ENCODE measurements around the gene OLFM1.

DNA sequence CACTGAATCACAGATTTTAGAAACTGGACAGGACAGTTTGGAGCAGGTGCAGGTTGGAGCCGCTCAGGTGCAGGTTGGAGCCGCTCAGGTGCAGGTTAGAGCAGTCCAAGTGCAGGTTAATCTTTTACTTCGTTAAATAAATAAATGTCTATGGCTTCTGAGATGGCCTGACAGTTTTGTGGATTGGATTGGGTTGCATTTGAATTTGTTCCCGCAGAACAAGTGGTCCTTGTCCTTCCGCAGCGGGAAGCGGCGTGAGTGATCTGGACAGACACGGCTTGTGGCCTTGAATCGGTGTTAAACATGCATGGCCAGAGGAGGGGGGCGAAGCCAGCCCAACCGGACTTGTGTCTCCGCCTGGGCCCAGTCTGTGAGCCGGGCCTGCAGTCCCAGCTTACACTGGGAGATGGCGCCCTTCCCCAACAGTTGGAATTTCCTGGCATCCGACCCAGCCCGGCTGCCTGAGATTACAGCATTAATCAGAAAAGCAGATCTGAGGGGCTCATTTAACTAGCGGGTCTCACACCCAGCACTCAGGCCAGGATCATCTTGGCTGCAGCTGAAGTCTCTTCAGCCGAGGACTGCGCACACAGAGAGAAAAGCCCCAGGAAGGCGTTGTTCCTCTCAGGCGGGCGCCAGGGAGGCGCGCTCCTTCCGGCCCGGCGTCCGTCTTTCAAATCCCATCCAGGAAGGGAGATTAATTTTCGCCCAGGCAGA lies 1.5 kb upstream of the OLFM1 start:
- TF ChIP-seq, protein P1, sequence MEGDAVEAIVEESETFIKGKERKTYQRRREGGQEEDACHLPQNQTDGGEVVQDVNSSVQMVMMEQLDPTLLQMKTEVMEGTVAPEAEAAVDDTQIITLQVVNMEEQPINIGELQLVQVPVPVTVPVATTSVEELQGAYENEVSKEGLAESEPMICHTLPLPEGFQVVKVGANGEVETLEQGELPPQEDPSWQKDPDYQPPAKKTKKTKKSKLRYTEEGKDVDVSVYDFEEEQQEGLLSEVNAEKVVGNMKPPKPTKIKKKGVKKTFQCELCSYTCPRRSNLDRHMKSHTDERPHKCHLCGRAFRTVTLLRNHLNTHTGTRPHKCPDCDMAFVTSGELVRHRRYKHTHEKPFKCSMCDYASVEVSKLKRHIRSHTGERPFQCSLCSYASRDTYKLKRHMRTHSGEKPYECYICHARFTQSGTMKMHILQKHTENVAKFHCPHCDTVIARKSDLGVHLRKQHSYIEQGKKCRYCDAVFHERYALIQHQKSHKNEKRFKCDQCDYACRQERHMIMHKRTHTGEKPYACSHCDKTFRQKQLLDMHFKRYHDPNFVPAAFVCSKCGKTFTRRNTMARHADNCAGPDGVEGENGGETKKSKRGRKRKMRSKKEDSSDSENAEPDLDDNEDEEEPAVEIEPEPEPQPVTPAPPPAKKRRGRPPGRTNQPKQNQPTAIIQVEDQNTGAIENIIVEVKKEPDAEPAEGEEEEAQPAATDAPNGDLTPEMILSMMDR (conservative IDR thresholded peaks at IDR 0.05), result peak; percentile 81
- TF ChIP-seq EZH2 (IDR thresholded peaks at IDR 0.05; ENCODE audit: low read depth), result no peak

All from PC-9 (cell line).